OCI-LY7 (cell line): ENCODE data around the gene RNASE12. TPM values are rescaled to one million over a fixed set of nuclear protein-coding genes. Genes with fewer than 3 reads are reported as not detected.

Source experiments
- BruUV-seq: library from RNA; stranded (reverse); fragments of 400-500 nt; replicated peaks from 2 replicates; lab custom pipeline; 2021; lab: Mats Ljungman, UMichigan
- CTCF ChIA-PET: fragments of 300-600 bp; sonication (Branson Sonifier 250); formaldehyde crosslinking; loops from one replicate; lab custom pipeline; 2022; ENCODE audit warnings: antibody characterized with exemption; ENCODE audit not compliant: unreplicated experiment; lab: Charles Lee
- POLR2A ChIA-PET: fragments of 300-600 bp; sonication (Branson Sonifier 250); formaldehyde crosslinking; loops from one replicate; lab custom pipeline; 2022; ENCODE audit warnings: antibody characterized with exemption; lab: Charles Lee
- DNase-seq: peaks from one replicate; pipeline ENCODE4 v3.0.0-alpha.2; 2015; ENCODE audit warnings: low spot score
- H2AFZ ChIP-seq: fragments of 200-600 bp; sonication (generic), shearing (Covaris generic); 2 replicates; pipeline ENCODE4 v1.6.1; 2014; ENCODE audit warnings: mild to moderate bottlenecking, antibody characterized with exemption, low read length, moderate library complexity
- H3K27ac ChIP-seq: fragments of 200-600 bp; sonication (generic); 2 replicates; pipeline ENCODE4 v1.5.1; 2014; ENCODE audit warnings: mixed run types, low read depth, mild to moderate bottlenecking, moderate library complexity, low read length, inconsistent platforms; ENCODE audit not compliant: poor library complexity, severe bottlenecking
- H3K36me3 ChIP-seq: fragments of 200-600 bp; sonication (generic); 2 replicates; pipeline ENCODE4 v1.6.1; 2014; ENCODE audit warnings: mild to moderate bottlenecking, antibody characterized with exemption, low read length, moderate library complexity, mixed read lengths; ENCODE audit not compliant: insufficient read depth
- H3K4me1 ChIP-seq: fragments of 200-600 bp; sonication (generic); 2 replicates; pipeline ENCODE4 v1.5.1; 2014; ENCODE audit warnings: mild to moderate bottlenecking, low read length; ENCODE audit not compliant: insufficient read depth, poor library complexity, severe bottlenecking
- H3K4me2 ChIP-seq: fragments of 200-600 bp; sonication (generic); 2 replicates; pipeline ENCODE4 v1.6.1; 2014; ENCODE audit warnings: mild to moderate bottlenecking, low read length
- H3K4me3 ChIP-seq: fragments of 200-600 bp; sonication (generic); 2 replicates; pipeline ENCODE4 v1.5.1; 2014; ENCODE audit warnings: mild to moderate bottlenecking, low read depth, low read length; ENCODE audit not compliant: poor library complexity, severe bottlenecking
- H3K79me2 ChIP-seq: fragments of 200-600 bp; sonication (generic); 2 replicates; pipeline ENCODE4 v1.6.1; 2016; ENCODE audit warnings: low read depth, mild to moderate bottlenecking, low read length, moderate library complexity, mixed read lengths; ENCODE audit not compliant: insufficient read depth
- H3K9me2 ChIP-seq: fragments of 200-600 bp; sonication (generic); 2 replicates; pipeline ENCODE4 v1.6.1; 2016; ENCODE audit warnings: mild to moderate bottlenecking, low read length, mixed read lengths; ENCODE audit not compliant: insufficient read depth
- H3K9me3 ChIP-seq: fragments of 200-600 bp; sonication (generic); 2 replicates; pipeline ENCODE4 v1.6.1; 2014; ENCODE audit warnings: mild to moderate bottlenecking, mixed run types, low read length, mixed read lengths
- H4K20me1 ChIP-seq: fragments of 200-600 bp; sonication (generic); 2 replicates; pipeline ENCODE4 v1.6.1; 2014; ENCODE audit warnings: mild to moderate bottlenecking, antibody characterized with exemption, low read length, moderate library complexity, mixed read lengths; ENCODE audit not compliant: insufficient read depth
- CTCF ChIP-seq: fragments of 200-600 bp; sonication (generic); conservative IDR thresholded peaks from 2 replicates; pipeline ENCODE4 v1.5.1; 2014; ENCODE audit warnings: mild to moderate bottlenecking, antibody characterized with exemption, low read length, moderate library complexity, mixed read lengths
- EZH2phosphoT487 ChIP-seq: fragments of 200-600 bp; sonication (generic); IDR thresholded peaks from 2 replicates; pipeline ENCODE4 v1.6.1; 2018; ENCODE audit warnings: low read depth, borderline replicate concordance, mild to moderate bottlenecking, mixed run types, antibody characterized with exemption, low read length, moderate library complexity, mixed read lengths
- intact Hi-C: fragments of 100-400 bp; cut with micrococcal nuclease; formaldehyde crosslinking; loops from one replicate; pipeline ENCODE4 v1.10.0; 2022; ENCODE audit not compliant: unreplicated experiment
- total RNA-seq, 2 experiments: library from RNA; depleted of rRNA in 1 of 2; stranded (reverse); fragments of >200 nt in 1 of 2; shearing (Covaris generic) in 1 of 2; gene quantifications; 2 replicates each; pipeline ENCODE4 v1.2.3, GENCODE V29; 2014 to 2022

The RNASE12 gene
- total RNA-seq, 2 experiments from 2014 or later = not detected

DNA sequence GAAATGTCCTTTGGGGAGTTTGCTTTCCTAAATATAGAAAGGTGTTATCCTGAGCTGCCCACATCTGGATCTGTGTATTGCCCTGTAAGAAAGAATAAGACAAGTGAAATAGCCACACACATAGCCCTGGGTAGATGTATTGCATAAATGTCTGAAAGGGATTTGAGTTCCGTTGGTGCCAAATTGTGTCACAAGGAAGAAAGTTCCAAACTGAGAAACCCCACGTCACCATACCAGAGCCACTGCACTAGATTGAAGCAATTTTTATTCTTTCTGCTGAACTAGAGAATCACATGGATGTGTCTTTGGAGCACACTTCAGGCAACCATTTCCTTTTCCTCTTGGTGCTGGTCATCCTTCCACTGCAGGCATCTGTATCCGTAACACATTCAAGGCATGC is 35.3 kb downstream of the RNASE12 start:
- no peak for DNase-seq
- CTCF ChIA-PET = no interaction called here
- no peak overlapping the region for H3K27ac ChIP-seq

DNA sequence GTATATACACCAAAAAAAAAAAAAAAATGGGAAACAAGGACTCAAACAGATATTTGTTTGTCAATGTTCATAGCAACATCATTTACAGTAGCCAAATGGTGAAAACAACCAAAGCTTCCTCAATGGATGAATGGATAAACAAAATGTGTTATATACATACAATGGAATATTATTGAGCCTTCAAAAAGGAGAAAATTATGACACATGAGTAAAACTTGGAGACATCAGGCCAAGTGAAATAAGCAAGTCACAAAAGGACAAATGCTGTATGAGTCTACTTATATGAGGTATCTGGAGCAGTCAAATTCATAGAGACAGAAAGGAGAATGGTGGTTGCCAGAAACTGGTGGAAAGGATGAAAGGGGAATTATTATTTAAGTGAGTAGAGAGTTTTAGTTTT is 38.2 kb downstream of the RNASE12 start:
- no TSS peak for BruUV-seq
- Histone ChIP-seq H3K4me2 (no peak overlapping the region), H3K36me3 (no peaks in the 10 kb centered on the region), H3K9me3 (no peaks in the 10 kb centered on the region), H3K4me3 (no peak overlapping the region), H3K9me2 (no peaks in the 10 kb centered on the region), H2AFZ (no peak overlapping the region), H3K27ac (no peak overlapping the region), H3K4me1 (no peaks in the 10 kb centered on the region), H4K20me1 (no peaks in the 10 kb centered on the region), H3K79me2 (no peaks in the 10 kb centered on the region)
- intact Hi-C loops = no loop called here
- TF ChIP-seq EZH2phosphoT487 (no peak), CTCF (no peak)
- DNase-seq = no peak
- ChIA-PET CTCF (no interaction called here), POLR2A (interaction anchor here (0.7 kb wide), 1 partner anchor 61 kb away, joined by 4 read pairs; no protein-coding TSS in a partner anchor)

More for the DNA sequence above, 35.3 kb downstream of the RNASE12 start:
- Histone ChIP-seq H3K36me3 (no peaks in the 10 kb centered on the region), H3K4me3 (no peak overlapping the region), H4K20me1 (no peaks in the 10 kb centered on the region), H3K4me1 (no peaks in the 10 kb centered on the region), H3K79me2 (no peaks in the 10 kb centered on the region), H3K4me2 (no peak overlapping the region), H3K9me2 (no peaks in the 10 kb centered on the region), H2AFZ (no peak overlapping the region), H3K9me3 (no peaks in the 10 kb centered on the region)
- no TSS peak for BruUV-seq
- TF ChIP-seq CTCF (no peak), EZH2phosphoT487 (no peak)
- intact Hi-C loops = no loop called here
- POLR2A ChIA-PET = interaction anchor here (1.3 kb wide), 1 partner anchor 27 kb away, joined by 5 read pairs; no protein-coding TSS in a partner anchor

DNA sequence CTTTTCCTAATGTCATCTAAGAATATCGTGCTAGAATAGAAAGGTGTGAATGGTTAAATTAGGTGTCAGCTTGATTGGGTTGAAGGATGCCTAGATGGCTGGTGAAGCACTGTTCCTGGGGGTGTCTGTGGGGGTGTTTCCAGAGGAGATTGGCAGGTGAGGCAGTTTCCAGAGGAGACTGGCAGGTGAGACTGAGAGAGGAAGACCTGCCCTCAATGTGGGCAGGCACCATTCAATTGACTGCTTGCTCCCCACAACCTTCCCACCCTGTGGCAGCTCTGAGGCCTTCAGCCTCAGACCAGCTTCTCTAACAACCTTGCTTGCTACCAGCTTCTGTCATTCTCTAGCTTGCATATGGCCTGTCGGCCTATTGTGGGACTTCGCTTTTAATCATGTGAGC is 39.6 kb downstream of the RNASE12 start:
- no peaks in the 10 kb centered on the region for H3K9me3 ChIP-seq
- no peaks in the 10 kb centered on the region for H3K4me1 ChIP-seq
- H4K20me1 ChIP-seq = no peaks in the 10 kb centered on the region
- H3K27ac ChIP-seq = no peak overlapping the region
- no TSS peak for BruUV-seq
- POLR2A ChIA-PET = interaction anchor here (1.2 kb wide), 1 partner anchor 73 kb away, joined by 3 read pairs; no protein-coding TSS in a partner anchor
- no peaks in the 10 kb centered on the region for H3K36me3 ChIP-seq
- CTCF ChIA-PET = no interaction called here
- intact Hi-C loops = no loop called here
- H3K79me2 ChIP-seq = no peaks in the 10 kb centered on the region
- no peaks in the 10 kb centered on the region for H3K9me2 ChIP-seq
- no peak for DNase-seq
- H3K4me2 ChIP-seq = no peak overlapping the region
- TF ChIP-seq EZH2phosphoT487 = no peak
- no peak for TF ChIP-seq CTCF
- no peak overlapping the region for H2AFZ ChIP-seq
- H3K4me3 ChIP-seq = no peak overlapping the region
